Retinal pigment epithelial cell (primary cell): ENCODE measurements around the gene PEX5.

Experiments
- DNase-seq: peaks from one replicate; pipeline ENCODE4 v3.0.0-alpha.2; 2010; ENCODE audit warnings: low read depth
- H3K4me3 ChIP-seq: 2 replicates; pipeline ENCODE4 v1.5.1; 2011; ENCODE audit warnings: mild to moderate bottlenecking, low read length, control low read depth, moderate library complexity
- TF ChIP-seq, protein P1 (sequence below): conservative IDR thresholded peaks from 2 replicates; pipeline ENCODE4 v1.5.1; 2011; ENCODE audit warnings: low read depth, low read length, control low read depth, inconsistent platforms

PEX5 gene

DNA sequence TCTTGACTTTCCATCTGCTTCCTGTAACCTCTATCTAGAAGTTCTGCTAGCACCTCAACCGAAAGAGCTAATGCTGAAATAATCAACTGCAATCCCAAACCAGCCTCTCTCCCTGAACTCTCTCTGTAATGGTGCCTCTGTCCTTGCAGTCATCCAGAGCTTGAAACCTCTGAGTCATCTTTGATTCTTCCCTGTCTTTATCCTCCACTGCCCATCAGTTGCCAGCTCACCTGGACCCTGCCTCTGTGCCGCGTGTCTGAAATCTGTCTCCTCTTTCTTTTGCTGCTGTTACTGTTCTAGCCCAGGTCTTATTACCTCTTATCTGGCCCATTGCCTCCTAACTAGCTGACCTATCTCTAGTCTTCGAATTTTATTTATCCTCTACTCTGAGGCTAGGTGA lies 43.8 kb upstream of the PEX5 start:
- no peak for DNase-seq
- TF ChIP-seq, protein P1, sequence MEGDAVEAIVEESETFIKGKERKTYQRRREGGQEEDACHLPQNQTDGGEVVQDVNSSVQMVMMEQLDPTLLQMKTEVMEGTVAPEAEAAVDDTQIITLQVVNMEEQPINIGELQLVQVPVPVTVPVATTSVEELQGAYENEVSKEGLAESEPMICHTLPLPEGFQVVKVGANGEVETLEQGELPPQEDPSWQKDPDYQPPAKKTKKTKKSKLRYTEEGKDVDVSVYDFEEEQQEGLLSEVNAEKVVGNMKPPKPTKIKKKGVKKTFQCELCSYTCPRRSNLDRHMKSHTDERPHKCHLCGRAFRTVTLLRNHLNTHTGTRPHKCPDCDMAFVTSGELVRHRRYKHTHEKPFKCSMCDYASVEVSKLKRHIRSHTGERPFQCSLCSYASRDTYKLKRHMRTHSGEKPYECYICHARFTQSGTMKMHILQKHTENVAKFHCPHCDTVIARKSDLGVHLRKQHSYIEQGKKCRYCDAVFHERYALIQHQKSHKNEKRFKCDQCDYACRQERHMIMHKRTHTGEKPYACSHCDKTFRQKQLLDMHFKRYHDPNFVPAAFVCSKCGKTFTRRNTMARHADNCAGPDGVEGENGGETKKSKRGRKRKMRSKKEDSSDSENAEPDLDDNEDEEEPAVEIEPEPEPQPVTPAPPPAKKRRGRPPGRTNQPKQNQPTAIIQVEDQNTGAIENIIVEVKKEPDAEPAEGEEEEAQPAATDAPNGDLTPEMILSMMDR, result no peak
- no peak overlapping the region for H3K4me3 ChIP-seq

DNA sequence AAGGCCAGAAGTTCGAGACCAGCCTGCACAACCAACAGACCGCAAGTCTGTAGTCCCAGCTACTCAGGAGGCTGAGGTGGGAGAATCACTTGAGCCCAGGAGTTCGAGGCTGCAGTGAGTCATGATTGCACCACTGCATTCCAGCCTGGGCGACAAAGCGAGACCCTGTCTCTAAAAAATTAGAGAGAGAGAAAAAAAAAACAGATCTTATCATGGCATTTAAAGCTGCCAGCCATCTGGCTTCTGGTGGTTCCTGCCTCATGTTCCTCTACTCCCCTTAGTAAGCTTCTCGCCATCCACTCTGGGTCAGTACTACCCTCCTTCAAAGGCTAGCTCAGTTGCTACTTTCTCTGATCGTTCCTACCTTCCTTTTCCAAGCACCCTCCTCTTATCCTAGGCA lies 43.3 kb upstream of the PEX5 start:
- no peak overlapping the region for H3K4me3 ChIP-seq
- no peak for DNase-seq
- TF ChIP-seq, protein P1, result no peak

DNA sequence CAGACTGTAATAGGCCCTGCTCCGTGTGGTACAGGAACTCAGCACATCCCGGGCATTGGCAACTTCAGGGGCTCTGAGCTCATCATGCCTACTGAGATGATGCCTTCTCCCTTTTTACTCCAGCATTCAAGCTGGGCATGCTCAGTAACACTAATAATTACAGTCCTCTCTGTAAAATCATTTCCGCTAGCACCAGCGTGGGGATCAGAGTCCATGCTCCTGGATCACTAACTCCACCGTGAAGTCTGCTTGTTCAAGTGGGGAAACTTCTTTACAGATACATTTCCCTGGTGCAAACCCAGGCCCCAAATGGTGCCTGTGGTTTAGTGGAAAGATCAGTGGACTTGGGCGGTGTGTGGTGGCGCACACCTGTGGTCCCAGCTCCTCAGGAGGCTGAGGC lies 42.6 kb upstream of the PEX5 start:
- TF ChIP-seq, protein P1, result no peak
- DNase-seq, result no peak
- H3K4me3 ChIP-seq, result no peak overlapping the region

DNA sequence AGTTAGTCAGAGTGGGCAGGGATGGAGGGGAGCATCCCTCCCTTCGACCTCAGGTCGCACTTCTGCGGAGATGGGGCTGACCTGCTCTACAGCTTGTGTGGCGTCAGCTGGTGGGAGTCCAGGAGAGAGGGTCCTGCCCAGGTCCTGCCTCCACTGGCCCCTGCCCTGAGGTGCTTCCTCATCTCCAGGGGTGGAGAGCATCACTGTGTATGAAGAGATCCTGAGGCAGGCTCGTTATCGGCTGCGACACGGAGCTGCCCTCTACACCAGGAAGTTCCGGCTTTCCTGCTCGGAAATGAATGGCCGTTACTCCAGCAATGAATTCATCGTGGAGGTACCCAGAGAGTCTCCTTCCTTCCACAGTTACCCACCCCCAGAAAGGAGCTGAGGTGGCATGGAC lies 39.1 kb upstream of the PEX5 start:
- TF ChIP-seq, protein P1, result no peak
- no peak overlapping the region for H3K4me3 ChIP-seq
- no peak for DNase-seq

DNA sequence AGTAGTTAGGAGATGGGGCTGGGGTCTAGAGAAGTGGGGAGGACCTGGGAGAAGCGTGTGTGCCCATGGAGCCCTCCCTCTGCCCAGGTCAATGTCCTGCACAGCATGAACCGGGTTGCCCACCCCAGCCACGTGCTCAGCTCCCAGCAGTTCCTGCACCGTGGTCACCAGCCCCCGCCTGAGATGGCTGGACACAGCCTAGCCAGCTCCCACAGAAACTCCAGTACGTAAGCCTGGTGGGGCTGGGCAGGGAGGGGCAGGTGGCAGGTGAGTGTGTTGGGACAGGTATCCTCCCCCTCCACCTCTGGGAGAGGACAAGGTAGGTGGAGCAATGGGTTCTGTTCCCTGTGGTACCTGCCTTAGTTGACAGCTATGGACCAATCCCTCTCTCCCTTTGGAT lies 38.6 kb upstream of the PEX5 start:
- TF ChIP-seq, protein P1, result no peak
- no peak for DNase-seq
- H3K4me3 ChIP-seq, result no peak overlapping the region

DNA sequence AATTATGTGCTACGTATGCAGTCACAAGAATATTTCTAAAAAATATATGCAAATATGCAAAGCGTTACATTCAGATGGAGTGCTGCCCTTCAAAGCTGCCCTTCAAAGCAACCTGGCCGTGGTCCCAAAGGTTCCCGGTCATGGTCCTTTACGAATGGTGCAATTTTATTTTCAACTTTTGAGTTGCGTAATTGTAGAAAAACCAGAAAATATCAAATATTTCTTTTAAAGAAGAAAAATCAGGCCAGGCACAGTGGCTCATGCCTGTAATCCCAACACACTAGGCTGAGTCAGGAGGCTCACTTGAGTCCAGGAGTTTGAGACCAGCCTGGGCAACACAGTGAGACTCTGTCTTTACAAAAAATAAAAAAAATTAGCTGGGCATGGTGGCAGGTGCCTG lies 38.0 kb upstream of the PEX5 start:
- TF ChIP-seq, protein P1, result no peak
- no peak for DNase-seq
- no peak overlapping the region for H3K4me3 ChIP-seq

DNA sequence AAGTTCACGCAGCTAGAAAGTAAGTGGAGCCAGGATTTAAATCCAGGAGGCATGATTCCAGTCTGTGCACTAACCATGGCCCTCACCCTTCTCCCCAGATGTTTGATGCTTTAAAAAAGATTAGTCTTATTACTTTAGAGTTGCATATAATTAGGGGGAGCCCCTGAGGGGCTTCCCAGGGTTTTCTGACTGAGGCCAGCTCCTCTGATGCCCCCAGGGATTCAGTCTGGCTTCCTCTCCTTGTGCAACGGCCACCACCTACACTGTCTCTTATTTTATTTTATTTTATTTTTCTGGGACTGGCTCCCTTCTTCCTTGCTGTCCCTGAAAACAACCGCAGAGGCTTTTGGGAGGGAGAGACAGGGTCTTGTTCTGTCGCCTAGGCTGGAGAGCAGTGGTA lies 36.7 kb upstream of the PEX5 start:
- no peak overlapping the region for H3K4me3 ChIP-seq
- DNase-seq, result no peak
- TF ChIP-seq, protein P1, result no peak
